IPS-18a (cell line): ENCODE results near the gene XRCC5.

ENCODE experiments used
- H3K27ac ChIP-seq: one replicate; pipeline ENCODE4 v1.5.1; 2013; ENCODE audit warnings: low read length
- H3K27me3 ChIP-seq: one replicate; pipeline ENCODE4 v1.6.1; 2013; ENCODE audit warnings: mild to moderate bottlenecking, low read length; ENCODE audit not compliant: control insufficient read depth, insufficient read depth
- H3K36me3 ChIP-seq: one replicate; pipeline ENCODE4 v1.6.1; 2013; ENCODE audit warnings: low read depth, low read length; ENCODE audit not compliant: control insufficient read depth
- H3K4me1 ChIP-seq: one replicate; pipeline ENCODE4 v1.6.1; 2013; ENCODE audit warnings: low read depth, low read length; ENCODE audit not compliant: control insufficient read depth
- H3K4me3 ChIP-seq: one replicate; pipeline ENCODE4 v1.5.1; 2013; ENCODE audit warnings: low read length
- H3K9ac ChIP-seq: one replicate; pipeline ENCODE4 v1.6.1; 2013; ENCODE audit warnings: mild to moderate bottlenecking, low read length, moderate library complexity
- H3K9me3 ChIP-seq: one replicate; pipeline ENCODE4 v1.6.1; 2013; ENCODE audit warnings: low read depth, low read length; ENCODE audit not compliant: control insufficient read depth

XRCC5 gene

GRCh38 chr2:216243026-216243425 is 133.9 kb downstream of the XRCC5 start:
- Histone ChIP-seq H3K9me3 (no peaks in the 10 kb centered on the region), H3K9ac (no peak overlapping the region), H3K4me1 (peaks cover 11% of the 10 kb centered on the region), H3K27ac (no peak overlapping the region), H3K4me3 (no peak overlapping the region), H3K27me3 (no peaks in the 10 kb centered on the region), H3K36me3 (no peaks in the 10 kb centered on the region)

GRCh38 chr2:216245391-216245975 is 136.3 kb downstream of the XRCC5 start:
- Histone ChIP-seq H3K27me3 (no peaks in the 10 kb centered on the region), H3K4me1 (peaks cover 11% of the 10 kb centered on the region), H3K4me3 (no peak overlapping the region), H3K36me3 (no peaks in the 10 kb centered on the region), H3K27ac (no peak overlapping the region), H3K9ac (no peak overlapping the region), H3K9me3 (no peaks in the 10 kb centered on the region)

DNA sequence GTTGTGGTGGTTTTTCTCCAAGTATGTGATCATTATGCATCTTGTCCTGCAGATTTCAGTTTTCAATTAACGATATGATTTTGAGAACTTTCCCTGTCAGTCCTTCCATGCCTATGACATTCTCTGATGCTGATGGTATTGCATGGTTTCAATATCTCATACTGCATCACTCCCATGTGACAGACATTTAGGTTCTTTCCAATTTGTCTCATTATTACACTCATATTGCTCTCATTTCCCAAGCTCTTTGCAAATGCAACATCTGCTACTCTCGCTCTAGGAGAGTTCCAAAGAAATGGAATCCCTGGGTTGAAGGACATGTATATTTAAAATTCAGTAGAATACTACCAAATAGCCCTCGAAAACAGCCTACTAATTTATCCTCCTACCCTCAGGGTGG is 137.6 kb downstream of the XRCC5 start:
- Histone ChIP-seq H3K27me3 (no peaks in the 10 kb centered on the region), H3K27ac (no peak overlapping the region), H3K4me1 (peaks cover 11% of the 10 kb centered on the region), H3K36me3 (no peaks in the 10 kb centered on the region), H3K9ac (no peak overlapping the region), H3K9me3 (no peaks in the 10 kb centered on the region), H3K4me3 (no peak overlapping the region)
